GM18873 (cell line): ENCODE measurements around the gene SPRY4.
"Not testable (repeated sequence)": the region's sequence is repeated elsewhere in the genome, so short reads cannot be mapped to it uniquely, and the experiment has no call there.

Source experiments
- ATAC-seq: cut with Tn5 transposase; IDR thresholded peaks from one replicate; pipeline ENCODE4 v1.9.1; 2021; ENCODE audit warnings: mild to moderate bottlenecking, moderate library complexity, moderate number of reproducible peaks; ENCODE audit not compliant: unreplicated experiment, low FRiP score

Gene SPRY4, protein sequence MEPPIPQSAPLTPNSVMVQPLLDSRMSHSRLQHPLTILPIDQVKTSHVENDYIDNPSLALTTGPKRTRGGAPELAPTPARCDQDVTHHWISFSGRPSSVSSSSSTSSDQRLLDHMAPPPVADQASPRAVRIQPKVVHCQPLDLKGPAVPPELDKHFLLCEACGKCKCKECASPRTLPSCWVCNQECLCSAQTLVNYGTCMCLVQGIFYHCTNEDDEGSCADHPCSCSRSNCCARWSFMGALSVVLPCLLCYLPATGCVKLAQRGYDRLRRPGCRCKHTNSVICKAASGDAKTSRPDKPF

DNA sequence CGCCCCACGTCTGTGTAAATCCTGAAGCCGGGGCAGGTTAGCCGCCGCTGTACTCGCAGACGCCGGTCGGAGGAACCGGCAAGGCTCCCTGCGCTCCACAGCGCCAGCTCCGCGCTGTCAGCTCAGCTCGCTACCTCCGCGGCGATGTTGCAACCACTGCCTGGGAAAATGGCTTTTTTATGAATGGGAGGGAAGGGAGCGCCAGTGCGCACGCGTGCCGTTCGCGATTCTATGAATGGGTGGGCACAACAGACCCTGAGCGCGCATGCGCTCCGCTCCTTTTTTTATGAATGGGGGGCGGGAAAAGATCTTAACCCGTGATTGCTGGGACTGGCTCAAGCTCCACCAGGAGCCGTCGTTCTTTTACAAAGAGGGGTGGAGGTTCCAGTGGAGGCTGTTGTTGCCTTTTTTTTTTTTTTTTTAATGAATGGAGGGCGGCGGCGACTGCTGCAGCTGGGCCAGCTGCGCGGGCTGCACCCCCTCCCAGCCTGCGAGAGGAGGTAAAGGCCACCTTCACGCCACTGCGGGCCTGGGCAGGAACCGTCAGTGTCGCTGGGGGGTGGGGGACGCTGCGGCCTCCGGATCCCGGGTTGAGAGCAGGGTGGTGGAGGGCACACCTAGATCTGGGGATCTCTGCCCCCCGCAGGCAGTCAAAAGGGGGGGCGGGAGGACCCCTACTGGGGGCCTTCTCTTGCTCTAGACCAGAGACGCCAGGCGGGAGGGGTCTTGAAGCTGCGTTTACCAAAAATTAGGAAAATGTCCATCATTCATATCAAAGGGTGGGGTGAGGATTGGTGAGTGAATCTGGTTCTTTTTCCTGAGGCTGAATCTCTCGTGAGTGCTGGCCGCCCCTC, at the start of gene SPRY4:
Gene SPRY4, minus strand, starts transcription at position 151 of the 854 bp plus-strand sequence. CDS start 9,913 bp downstream, outside the sequence.
- ATAC-seq: peak; percentile 73

DNA sequence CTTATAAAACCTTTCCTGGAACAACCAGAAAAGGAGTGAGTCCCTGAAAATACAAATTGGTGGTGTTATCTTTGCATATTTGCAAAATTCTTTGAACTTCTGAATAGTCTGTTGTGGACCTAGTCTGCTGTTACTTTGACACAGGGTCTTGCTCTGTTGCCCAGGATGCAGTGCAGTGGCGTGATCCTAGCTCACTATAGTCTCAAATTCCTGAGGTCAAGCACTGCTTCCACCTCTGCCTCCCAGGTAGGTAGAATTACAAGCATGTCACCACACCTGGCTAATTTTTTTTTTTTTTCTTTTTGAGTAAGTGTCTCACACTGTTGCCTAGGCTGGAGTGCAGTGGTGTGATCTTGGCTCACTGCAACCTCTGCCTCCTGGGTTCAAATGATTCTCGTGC, 43.7 kb upstream of the SPRY4 start:
- ATAC-seq: no peak

DNA sequence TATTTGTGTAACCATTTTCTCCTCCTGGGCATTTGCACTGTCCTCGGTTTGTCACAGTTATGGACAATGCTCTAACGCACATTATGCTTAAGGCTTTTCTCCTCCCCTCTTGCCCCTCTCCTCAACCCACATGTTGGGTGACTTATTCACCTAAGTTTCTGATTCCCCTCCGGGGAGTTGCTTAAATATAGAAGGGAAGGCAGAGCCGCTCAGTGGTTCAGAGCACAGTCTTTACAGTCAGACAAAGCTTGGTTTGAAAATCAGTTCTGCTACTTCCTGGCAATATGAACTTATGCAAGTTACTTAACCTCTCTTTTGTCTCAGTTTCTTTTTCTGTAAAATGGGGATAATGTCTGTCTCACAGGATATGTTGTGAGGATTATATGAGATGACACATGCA, 41.2 kb upstream of the SPRY4 start:
- no peak for ATAC-seq

GRCh38 chr5:142364251-142365145, 39.7 kb upstream of the SPRY4 start:
- no peak for ATAC-seq

- no peak for ATAC-seq
These were observed 38.8 kb upstream of the SPRY4 start for GRCh38 chr5:142363619-142363963.

- ATAC-seq: not testable (repeated sequence)
These were observed 37.4 kb upstream of the SPRY4 start for GRCh38 chr5:142362193-142362592.

GRCh38 chr5:142360607-142361120, 35.8 kb upstream of the SPRY4 start:
- no peak for ATAC-seq

GRCh38 chr5:142360051-142360498, 35.3 kb upstream of the SPRY4 start:
- ATAC-seq: no peak

DNA sequence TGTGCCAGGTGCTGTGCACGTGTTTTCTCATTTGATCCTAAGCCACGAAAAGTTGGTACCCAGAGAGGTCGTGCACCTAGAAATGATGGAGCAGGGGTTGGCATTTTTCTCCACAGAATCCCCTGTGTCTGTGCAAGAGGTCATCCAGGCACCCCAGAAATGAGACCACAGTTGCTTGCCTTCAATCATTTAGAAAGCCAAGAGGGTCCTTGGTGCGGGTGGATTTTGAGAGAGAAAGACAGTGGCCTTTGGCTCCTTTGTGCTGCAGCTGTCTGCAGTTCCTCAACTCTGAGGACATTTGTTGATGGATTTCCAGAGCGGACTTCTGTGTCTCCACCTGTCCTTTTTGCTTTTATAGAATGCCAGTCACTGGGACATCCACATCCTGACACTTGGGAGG, 33.8 kb upstream of the SPRY4 start:
- no peak for ATAC-seq

GRCh38 chr5:142358121-142358520, 33.3 kb upstream of the SPRY4 start:
- no peak for ATAC-seq

DNA sequence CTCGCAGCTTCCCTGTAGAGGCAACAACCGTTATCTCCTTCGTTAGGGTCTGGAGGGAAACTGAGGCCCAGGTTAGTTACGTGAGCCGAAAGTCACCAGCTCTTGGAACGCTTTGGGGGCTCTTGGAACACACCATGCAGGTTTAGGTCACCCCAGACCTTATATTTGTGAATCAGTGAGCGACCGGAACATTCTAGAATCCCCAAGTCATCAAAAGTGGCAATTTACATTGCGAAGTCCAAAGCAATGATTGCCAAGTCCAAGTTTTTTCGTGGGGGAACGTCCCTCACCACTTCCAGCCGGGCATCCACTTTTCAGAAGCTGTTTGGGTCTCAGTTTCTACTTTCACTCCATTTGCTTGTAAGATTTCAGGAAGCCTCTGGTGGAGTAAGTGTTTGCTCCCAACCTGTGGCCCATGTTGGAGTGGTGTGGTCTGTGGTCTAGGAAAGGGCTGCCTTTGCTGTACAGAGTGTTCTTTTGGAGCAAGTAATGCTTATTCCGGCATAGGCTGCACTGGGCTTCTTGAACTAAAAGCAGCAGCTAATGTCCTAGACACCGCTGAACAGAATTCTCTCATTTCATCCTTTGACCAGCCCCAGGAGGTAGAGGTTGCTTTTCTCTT, 32.8 kb upstream of the SPRY4 start:
- ATAC-seq: no peak

- ATAC-seq: peak; percentile 93
These were observed 32.1 kb upstream of the SPRY4 start for GRCh38 chr5:142356716-142357468.

- ATAC-seq: no peak
These were observed 31.5 kb upstream of the SPRY4 start for GRCh38 chr5:142356349-142356715.

- no peak for ATAC-seq
These were observed 28.3 kb upstream of the SPRY4 start for GRCh38 chr5:142353071-142353472.

DNA sequence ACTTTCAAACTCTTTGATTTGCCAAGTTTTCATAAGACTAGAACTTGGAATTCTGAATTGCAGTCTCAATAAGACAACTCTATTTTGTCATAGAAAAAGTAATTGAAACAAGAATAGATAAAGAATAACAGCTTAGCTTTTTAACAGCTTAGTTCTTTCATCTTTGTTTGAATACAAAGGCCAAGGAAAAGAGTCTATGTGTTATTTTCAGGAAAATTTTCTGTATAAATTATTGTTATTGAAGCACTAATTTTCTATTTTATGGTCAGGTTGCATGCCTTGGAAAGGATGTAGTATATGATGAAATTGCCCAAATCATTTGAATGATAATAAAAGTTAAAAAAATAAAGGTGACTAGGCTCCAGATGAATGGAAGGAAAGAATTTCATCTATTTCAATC, 25.2 kb upstream of the SPRY4 start:
- no peak for ATAC-seq

DNA sequence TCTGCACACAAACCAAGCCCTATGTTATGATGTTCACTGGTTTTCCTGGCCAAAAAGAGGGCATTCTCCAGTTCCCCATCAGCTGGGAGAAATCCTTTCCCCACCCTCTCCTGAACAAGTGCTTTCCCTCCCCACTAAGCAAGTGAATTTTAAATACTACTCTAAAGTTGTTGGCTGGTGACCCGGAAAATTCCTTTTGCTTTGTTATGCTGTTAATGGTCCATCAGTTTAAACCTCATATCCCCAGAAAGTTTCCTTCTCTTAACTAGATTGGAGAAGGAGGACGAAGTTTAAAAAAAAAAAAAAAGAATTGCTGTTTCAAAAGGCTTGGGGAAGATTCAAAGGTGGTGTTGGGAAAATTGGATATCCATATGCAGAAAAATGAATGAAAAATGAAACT, 21.9 kb upstream of the SPRY4 start:
- ATAC-seq: no peak

- not testable (repeated sequence) for ATAC-seq
These were observed 20.1 kb upstream of the SPRY4 start for GRCh38 chr5:142344915-142345314.

DNA sequence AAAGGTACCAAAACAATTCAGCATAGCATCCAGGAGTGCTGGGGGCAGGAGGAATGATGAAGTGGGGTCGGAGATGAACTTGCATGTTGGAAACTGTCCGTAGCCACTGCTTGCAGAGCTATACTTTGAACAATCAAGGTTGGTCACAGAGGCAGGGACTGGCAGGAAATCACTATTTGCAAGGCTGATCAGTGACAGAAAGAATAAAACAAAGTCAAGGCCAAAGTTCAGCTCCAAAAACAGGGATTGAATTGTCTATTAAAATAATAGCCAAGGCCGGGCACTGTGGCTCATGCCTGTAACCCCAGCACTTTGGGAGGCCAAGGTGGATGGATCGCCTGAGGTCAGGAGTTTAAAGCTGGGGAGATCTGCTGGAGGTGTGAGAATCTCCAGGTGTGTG, 18.7 kb upstream of the SPRY4 start:
- ATAC-seq: no peak
